DOHH2 (cell line): ENCODE data around the gene DCDC2C.

Source experiments
- H3F3A ChIP-seq: fragments of 200-600 bp; sonication (generic), shearing (Covaris generic); 2 replicates; pipeline ENCODE4 v1.6.0; 2016; ENCODE audit warnings: antibody characterized with exemption, mild to moderate bottlenecking; ENCODE audit not compliant: control insufficient read depth, insufficient read depth
- H3K27ac ChIP-seq: fragments of 200-600 bp; sonication (generic); 2 replicates; pipeline ENCODE4 v1.5.1; 2014; ENCODE audit warnings: low read depth, mild to moderate bottlenecking, low read length, moderate library complexity
- H3K27me3 ChIP-seq: fragments of 200-600 bp; sonication (generic); 2 replicates; pipeline ENCODE4 v1.6.1; 2014; ENCODE audit warnings: mild to moderate bottlenecking, low read length, mixed read lengths; ENCODE audit not compliant: control insufficient read depth
- H3K36me3 ChIP-seq: fragments of 200-600 bp; sonication (generic); 2 replicates; pipeline ENCODE4 v1.6.1; 2014; ENCODE audit warnings: mild to moderate bottlenecking, low read length, moderate library complexity, mixed read lengths; ENCODE audit not compliant: control insufficient read depth
- H3K4me1 ChIP-seq: fragments of 200-600 bp; sonication (generic); 2 replicates; pipeline ENCODE4 v1.6.1; 2014; ENCODE audit warnings: mild to moderate bottlenecking, low read length, mixed read lengths; ENCODE audit not compliant: control insufficient read depth
- H3K4me2 ChIP-seq: fragments of 200-600 bp; sonication (generic); 2 replicates; pipeline ENCODE4 v1.6.0; 2014; ENCODE audit warnings: mild to moderate bottlenecking, low read length, moderate library complexity
- H3K4me3 ChIP-seq: fragments of 200-600 bp; sonication (generic); 2 replicates; pipeline ENCODE4 v1.5.1; 2014; ENCODE audit warnings: mild to moderate bottlenecking, low read length, mixed read lengths
- H3K79me2 ChIP-seq: fragments of 200-600 bp; sonication (generic); 2 replicates; pipeline ENCODE4 v1.6.1; 2014; ENCODE audit warnings: mild to moderate bottlenecking, low read length, mixed read lengths; ENCODE audit not compliant: control insufficient read depth
- H3K9me2 ChIP-seq: fragments of 200-600 bp; sonication (generic); replicated peaks from 2 replicates; pipeline ENCODE4 v1.6.1; 2014; ENCODE audit warnings: mild to moderate bottlenecking, low read length, mixed read lengths; ENCODE audit not compliant: control insufficient read depth
- H3K9me3 ChIP-seq: fragments of 200-600 bp; sonication (generic); 2 replicates; pipeline ENCODE4 v1.6.1; 2014; ENCODE audit warnings: antibody characterized with exemption, low read length, mixed read lengths; ENCODE audit not compliant: control insufficient read depth, insufficient read depth
- H4K20me1 ChIP-seq: fragments of 200-600 bp; sonication (generic); 2 replicates; pipeline ENCODE4 v1.6.0; 2014; ENCODE audit warnings: low read depth, mild to moderate bottlenecking, antibody characterized with exemption, low read length, moderate library complexity; ENCODE audit not compliant: control insufficient read depth, insufficient read depth
- EZH2phosphoT487 ChIP-seq: fragments of 200-600 bp; sonication (generic); IDR thresholded peaks from 2 replicates; pipeline ENCODE4 v1.6.1; 2017; ENCODE audit warnings: borderline replicate concordance, mild to moderate bottlenecking, antibody characterized with exemption, low read length, moderate library complexity, mixed read lengths
- TF ChIP-seq, protein P1 (sequence below): fragments of 200-600 bp; sonication (generic); IDR thresholded peaks from one replicate; pipeline ENCODE4 v1.5.1; 2014; ENCODE audit warnings: antibody characterized with exemption, mild to moderate bottlenecking, low read depth, low read length; ENCODE audit not compliant: poor library complexity, severe bottlenecking

Gene DCDC2C

GRCh38 chr2:3761272-3761671 lies 57.9 kb downstream of the DCDC2C start:
- H3K9me3 ChIP-seq, result no peaks in the 10 kb centered on the region
- H3K4me1 ChIP-seq, result no peaks in the 10 kb centered on the region
- H3K9me2 ChIP-seq, result no peaks in the 10 kb centered on the region
- H3K27ac ChIP-seq, result no peak overlapping the region
- H4K20me1 ChIP-seq, result no peaks in the 10 kb centered on the region
- no peaks in the 10 kb centered on the region for H3K27me3 ChIP-seq
- H3K79me2 ChIP-seq, result no peaks in the 10 kb centered on the region
- no peak overlapping the region for H3K4me2 ChIP-seq
- no peak for TF ChIP-seq EZH2phosphoT487
- TF ChIP-seq, protein P1, sequence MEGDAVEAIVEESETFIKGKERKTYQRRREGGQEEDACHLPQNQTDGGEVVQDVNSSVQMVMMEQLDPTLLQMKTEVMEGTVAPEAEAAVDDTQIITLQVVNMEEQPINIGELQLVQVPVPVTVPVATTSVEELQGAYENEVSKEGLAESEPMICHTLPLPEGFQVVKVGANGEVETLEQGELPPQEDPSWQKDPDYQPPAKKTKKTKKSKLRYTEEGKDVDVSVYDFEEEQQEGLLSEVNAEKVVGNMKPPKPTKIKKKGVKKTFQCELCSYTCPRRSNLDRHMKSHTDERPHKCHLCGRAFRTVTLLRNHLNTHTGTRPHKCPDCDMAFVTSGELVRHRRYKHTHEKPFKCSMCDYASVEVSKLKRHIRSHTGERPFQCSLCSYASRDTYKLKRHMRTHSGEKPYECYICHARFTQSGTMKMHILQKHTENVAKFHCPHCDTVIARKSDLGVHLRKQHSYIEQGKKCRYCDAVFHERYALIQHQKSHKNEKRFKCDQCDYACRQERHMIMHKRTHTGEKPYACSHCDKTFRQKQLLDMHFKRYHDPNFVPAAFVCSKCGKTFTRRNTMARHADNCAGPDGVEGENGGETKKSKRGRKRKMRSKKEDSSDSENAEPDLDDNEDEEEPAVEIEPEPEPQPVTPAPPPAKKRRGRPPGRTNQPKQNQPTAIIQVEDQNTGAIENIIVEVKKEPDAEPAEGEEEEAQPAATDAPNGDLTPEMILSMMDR, result no peak
- H3K4me3 ChIP-seq, result no peak overlapping the region
- no peaks in the 10 kb centered on the region for H3K36me3 ChIP-seq
- H3F3A ChIP-seq, result no peaks in the 10 kb centered on the region

- Histone ChIP-seq H3K4me3 (no peak overlapping the region), H3K4me2 (no peak overlapping the region), H3K79me2 (no peaks in the 10 kb centered on the region), H3F3A (no peaks in the 10 kb centered on the region), H3K4me1 (no peaks in the 10 kb centered on the region), H4K20me1 (no peaks in the 10 kb centered on the region), H3K27ac (no peak overlapping the region), H3K36me3 (no peaks in the 10 kb centered on the region), H3K9me2 (no peaks in the 10 kb centered on the region), H3K9me3 (no peaks in the 10 kb centered on the region), H3K27me3 (no peaks in the 10 kb centered on the region)
- no peak for TF ChIP-seq EZH2phosphoT487
- TF ChIP-seq, protein P1, result no peak
These were observed 59.5 kb downstream of the DCDC2C start for GRCh38 chr2:3762771-3763447.

- no peaks in the 10 kb centered on the region for H3F3A ChIP-seq
- H4K20me1 ChIP-seq, result no peaks in the 10 kb centered on the region
- no peaks in the 10 kb centered on the region for H3K9me2 ChIP-seq
- no peaks in the 10 kb centered on the region for H3K9me3 ChIP-seq
- no peak overlapping the region for H3K27ac ChIP-seq
- no peaks in the 10 kb centered on the region for H3K79me2 ChIP-seq
- no peak overlapping the region for H3K4me3 ChIP-seq
- no peak for TF ChIP-seq EZH2phosphoT487
- TF ChIP-seq, protein P1, result no peak
- no peaks in the 10 kb centered on the region for H3K27me3 ChIP-seq
- H3K4me1 ChIP-seq, result no peaks in the 10 kb centered on the region
- H3K36me3 ChIP-seq, result no peaks in the 10 kb centered on the region
- no peak overlapping the region for H3K4me2 ChIP-seq
These were observed 63.4 kb downstream of the DCDC2C start for GRCh38 chr2:3766824-3767223.
